ENCODE data around the gene CABCOCO1. TPM values are rescaled to one million over a fixed set of nuclear protein-coding genes. Genes with fewer than 3 reads are reported as not detected.

Gene CABCOCO1
- total RNA-seq, 1 donor from 2014 or later = 0.13 TPM

DNA sequence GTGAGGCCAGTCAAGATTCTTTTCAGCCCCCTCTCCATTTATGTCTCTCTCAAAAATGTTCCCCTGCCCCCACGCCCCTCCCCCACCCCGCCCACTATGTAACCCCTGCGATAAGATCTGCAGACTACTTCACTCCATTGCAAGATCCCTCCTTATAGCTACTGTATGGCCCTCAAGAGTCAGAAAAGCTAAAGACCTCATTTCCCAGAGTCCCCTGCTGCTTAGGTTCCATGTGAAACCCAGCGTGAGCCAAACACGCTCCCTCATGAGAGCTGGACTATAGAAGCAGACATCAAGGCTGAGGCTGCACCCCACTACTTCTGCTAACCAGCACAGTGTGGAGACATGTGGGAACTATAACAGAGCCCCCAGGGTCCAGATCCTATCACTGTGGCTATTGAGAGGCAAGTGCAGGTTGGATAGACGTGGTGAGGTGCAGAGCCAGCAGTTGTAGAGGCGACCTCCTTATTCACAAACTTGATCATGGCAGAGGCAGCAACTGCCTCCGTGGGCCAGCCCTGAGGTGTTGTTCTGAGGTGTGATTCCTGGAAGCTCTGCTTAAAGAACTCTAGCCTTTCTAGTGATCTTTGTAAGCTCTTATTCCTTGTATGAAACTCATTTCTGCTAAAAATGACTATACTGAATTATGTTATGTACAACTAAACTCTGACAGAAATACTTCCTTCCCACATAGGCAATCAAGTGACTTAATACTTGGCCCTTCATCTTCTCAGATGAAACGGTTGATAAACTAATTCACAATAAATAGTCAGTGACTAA, 121.8 kb downstream of the CABCOCO1 start:
- no peak for DNase-seq (ENCODE audit: low read depth)

DNA sequence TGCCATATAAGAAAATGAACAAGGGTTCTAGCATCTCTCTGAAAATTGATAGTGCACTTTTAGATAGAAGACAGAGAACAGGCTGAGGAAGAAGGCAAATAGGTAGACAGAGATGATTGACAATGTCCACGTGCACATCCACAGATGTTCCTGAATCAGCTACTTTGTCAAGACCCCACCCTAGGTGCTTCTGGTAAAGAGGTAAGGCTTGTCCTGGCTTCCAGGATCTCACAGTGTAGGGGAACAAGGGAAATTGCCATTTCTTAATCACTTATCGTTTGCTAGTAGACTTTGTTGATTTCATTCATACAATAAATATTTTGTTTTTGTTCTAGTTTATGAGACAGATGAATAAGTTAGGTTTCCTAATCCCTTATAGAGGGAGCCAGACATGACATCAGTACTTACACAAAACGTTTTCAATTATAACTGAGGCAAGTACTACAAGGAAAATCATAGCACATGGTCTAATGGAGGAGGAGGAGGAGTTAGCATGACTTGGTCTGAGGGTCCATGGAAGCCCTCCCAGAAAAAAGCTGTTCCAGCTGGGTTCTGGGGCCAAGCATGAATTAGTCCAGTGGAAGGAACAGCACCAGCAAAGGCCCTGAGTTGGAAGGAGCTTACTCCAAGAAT, 122.9 kb downstream of the CABCOCO1 start:
- no peak for DNase-seq (ENCODE audit: low read depth)

- DNase-seq (ENCODE audit: low read depth) = peak; percentile 68
Measured at GRCh38 chr10:61786728-61787127, 124.0 kb downstream of the CABCOCO1 start.

DNA sequence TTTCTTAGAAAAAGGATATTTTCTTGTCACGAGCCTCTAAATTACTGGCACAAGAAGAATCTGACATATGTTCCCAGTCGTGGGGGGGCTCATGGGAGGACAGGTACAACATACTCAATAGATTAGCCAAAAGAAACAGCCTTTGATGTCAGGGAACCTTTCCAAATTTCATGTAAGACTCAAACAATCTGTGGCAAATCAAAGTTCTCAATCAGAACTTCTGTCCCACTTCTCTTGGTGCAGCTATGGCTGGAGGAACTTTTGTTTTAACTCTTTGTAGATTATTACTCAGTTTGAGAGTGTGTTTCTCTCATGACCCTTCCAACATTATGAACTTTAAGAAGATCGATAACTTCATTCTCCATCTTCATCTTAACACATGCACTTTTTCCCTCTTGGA, 124.4 kb downstream of the CABCOCO1 start:
- DNase-seq (ENCODE audit: low read depth) = no peak

DNA sequence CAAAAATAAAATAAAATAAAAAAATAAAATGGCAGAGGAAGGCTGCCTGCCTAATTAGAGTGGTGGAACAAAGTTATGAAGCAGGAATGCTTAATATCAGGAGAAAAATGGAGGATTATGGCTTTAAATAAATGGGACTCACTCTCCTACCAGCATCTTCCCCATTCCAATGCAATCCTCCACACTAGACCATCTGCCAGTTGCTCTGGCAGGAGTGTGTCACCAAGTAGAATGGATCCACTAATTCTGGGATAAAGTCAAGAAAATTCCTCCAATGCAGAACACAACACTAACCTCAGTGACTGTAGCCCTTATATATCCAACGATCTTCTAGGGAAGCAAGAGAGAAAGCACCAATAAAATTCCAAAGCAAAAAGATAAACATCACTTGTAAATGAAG, 126.3 kb downstream of the CABCOCO1 start:
- no peak for DNase-seq (ENCODE audit: low read depth)

DNA sequence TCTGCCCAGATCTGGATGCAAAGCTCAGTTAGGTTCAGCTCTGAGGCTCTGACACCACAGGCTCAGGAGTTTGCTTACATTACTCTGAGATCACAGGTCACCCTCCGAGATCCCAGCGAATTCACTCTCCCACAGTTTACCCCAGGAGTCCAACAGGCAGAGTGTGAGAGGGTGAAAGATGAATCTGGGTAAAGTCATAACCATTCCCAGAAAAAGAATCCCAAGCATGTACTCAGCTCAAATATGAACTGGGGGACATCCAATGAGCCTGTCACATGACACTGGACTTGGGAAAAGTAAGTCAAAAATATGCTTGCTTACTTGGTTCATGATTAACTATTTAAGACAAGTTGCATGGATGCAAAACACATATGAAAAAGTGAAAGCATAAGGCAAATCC, 128.5 kb downstream of the CABCOCO1 start:
- peak; percentile 58 for DNase-seq (ENCODE audit: low read depth)

- DNase-seq (ENCODE audit: low read depth) = no peak
Measured at GRCh38 chr10:61792097-61792716, 129.5 kb downstream of the CABCOCO1 start.

- no peak for DNase-seq (ENCODE audit: low read depth)
Measured at GRCh38 chr10:61792921-61793320, 130.2 kb downstream of the CABCOCO1 start.

DNA sequence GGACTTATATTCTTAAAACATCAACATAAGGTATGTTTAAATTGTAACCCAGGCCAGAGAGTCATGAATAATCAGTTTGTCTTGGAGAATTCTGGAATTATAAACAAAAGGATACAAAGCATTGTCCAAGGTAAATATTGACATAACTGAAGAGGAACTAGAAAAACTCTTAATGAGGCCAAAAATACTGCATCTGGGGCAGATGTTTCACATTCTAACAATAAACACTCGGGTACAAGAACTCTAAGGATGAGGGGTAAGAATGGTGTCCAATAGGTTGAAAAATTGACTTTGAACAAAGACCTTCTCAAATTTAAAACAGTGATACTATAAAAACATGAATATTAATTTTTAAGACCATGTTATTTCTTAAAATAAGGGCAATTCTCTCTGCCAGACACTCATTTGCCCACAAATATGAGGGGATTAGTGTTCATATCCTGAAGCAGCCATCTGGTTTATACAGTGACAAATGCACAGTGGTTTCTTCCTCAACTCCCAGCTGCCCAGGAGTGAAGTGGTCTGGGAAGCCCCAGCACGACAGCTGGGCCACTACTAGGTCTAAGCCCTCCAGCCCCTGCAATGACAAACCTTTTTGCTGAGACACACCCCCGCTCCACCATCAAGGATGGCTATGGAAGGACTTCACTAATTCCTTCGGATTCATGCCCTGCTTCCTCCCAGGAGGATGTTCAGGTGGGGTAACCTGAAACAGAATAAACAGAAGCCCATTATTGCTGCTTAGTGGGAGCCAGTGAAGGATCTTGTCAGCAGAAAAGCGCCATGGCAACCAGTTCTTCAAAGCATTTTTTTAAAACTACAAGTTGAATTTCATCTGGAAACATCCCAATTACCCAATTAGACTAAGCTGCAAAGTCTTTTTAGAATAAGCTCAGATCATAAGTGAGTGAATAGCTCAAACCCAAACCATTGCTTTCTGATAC, 131.3 kb downstream of the CABCOCO1 start:
- peak; percentile 95 for DNase-seq (ENCODE audit: low read depth)

GRCh38 chr10:61795147-61795546, 132.4 kb downstream of the CABCOCO1 start:
- no peak for DNase-seq (ENCODE audit: low read depth)

- no peak for DNase-seq (ENCODE audit: low read depth)
Measured at GRCh38 chr10:61795551-61795950, 132.8 kb downstream of the CABCOCO1 start.

GRCh38 chr10:61796785-61797184, 134.1 kb downstream of the CABCOCO1 start:
- DNase-seq (ENCODE audit: low read depth) = no peak

- no peak for DNase-seq (ENCODE audit: low read depth)
Measured at GRCh38 chr10:61797304-61798153, 134.8 kb downstream of the CABCOCO1 start.

DNA sequence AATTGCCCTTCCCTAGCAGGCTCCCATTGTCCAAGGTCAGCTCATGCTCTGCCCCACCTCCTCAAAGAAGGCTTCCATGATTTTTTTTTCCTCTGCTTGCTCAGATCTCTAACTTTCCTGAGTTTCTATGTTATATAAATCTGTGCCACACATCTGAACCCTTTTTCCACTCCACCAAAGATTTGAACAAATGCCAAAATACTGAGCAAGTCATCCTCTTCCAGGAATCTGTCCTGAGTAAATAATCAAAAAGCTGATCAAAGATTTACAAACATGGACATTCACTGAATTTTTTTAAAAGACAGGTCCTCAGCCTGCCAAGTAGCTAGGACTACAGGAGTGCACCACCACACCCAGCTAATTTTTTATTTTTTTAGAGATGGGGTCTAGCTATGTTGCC, 136.0 kb downstream of the CABCOCO1 start:
- no peak for DNase-seq (ENCODE audit: low read depth)

DNA sequence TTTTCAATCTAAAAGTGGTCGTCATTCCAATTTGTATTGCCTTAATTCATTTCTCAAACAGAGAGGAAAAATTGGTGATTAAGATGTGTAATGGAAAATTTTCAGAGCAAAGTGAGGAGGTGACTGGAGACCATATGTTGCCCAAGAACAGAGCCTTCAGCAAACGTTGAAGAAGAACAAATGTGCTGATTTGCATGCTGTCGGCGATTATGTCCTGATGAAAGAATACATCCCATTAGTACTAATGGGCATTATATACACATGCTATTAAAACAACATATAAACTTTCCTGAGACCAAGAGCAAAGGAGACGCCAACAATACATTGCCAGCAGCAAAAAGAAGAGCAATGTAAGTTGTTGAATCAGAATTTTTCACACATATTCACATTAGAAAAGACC, 138.8 kb downstream of the CABCOCO1 start:
- no peak for DNase-seq (ENCODE audit: low read depth)

- DNase-seq (ENCODE audit: low read depth) = no peak
Measured at GRCh38 chr10:61803269-61803668, 140.5 kb downstream of the CABCOCO1 start.

DNA sequence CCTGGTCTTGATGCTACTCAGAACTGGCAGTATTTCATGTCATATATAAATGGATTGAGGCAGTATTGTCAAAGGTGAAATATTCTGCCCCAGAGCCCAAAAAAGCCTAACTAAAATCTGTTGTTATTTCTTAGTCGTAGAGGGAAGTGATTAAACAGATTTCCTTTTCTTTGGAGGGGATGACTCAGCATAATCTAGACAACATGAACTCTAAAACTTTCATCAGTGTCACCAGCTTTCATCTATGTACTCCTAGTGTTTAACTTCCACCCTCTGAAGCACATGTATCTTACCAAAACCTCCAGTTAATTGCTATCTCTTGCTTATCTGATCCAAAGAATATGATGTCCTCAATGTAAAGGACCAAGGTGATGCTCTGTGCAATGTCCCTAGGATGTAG, 141.7 kb downstream of the CABCOCO1 start:
- no peak for DNase-seq (ENCODE audit: low read depth)

DNA sequence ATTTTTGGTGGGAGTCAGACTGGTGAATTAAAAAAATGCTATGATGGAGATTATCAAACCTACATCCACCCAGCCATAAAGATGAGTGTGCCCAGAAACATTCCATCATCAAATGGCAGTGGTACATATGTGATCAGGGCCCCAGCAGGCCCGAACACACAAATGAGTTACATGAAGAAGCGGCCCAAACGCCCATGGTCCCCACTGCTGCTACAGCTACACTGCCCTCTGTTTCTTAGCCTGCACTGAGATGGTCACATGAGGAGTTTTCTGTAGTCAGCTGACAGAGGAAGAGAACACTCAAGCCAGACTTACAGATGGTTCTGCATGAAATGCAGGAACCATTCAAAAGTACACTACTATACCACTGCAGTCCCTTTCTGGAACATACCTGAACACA, 142.4 kb downstream of the CABCOCO1 start:
- DNase-seq (ENCODE audit: low read depth) = no peak

DNA sequence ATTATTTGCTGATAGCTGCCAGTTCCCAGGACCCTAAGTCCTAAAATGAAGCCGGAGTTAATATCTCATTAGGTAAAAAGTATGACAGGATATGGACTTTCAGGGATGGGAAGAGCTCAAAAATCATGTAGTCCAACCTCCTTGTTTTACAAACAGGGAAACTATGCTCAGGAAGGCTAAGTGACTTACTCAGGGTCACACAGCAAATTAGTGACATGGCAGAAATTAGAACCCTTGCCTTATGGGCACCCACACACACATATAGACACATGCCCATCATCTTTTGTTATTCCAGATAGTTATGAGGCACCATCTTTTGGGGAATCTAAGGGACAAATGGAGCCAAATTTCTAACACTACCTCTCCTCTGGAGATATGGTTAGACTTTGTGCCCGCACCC, 147.5 kb downstream of the CABCOCO1 start:
- no peak for DNase-seq (ENCODE audit: low read depth)

GRCh38 chr10:61812052-61812721, 149.5 kb downstream of the CABCOCO1 start:
- DNase-seq (ENCODE audit: low read depth) = no peak

Data from myocyte (in vitro differentiated cells).